IMR-90 (cell line): ENCODE data around the gene AFMID. TPM values are rescaled to one million over a fixed set of nuclear protein-coding genes. Genes with fewer than 3 reads are reported as not detected.

ENCODE experiments used
- ATAC-seq: fragments of 200-7000 bp; cut with Tn5 transposase; 2 replicates; pipeline ENCODE4 v1.9.1; 2020; ENCODE audit warnings: low read depth, mild to moderate bottlenecking, moderate library complexity
- BruUV-seq: library from RNA; stranded (reverse); fragments of 400-500 nt; replicated peaks from 2 replicates; lab custom pipeline; 2021; lab: Mats Ljungman, UMichigan
- CTCF ChIA-PET: fragments of 300-600 bp; formaldehyde crosslinking; extraction: SDS; loops from one replicate; lab custom pipeline; 2021; ENCODE audit warnings: antibody characterized with exemption; lab: Yijun Ruan, JAX
- POLR2A ChIA-PET: fragments of 300-600 bp; sonication (Branson Sonifier 250); formaldehyde crosslinking; loops from one replicate; lab custom pipeline; 2022; ENCODE audit warnings: antibody characterized with exemption; ENCODE audit not compliant: unreplicated experiment; lab: Charles Lee
- DNase-seq: peaks from one replicate; pipeline ENCODE4 v3.0.0; 2013
- H2AFZ ChIP-seq: replicated peaks from 2 replicates; pipeline ENCODE3; 2013; ENCODE audit warnings: low read length, mild to moderate bottlenecking; ENCODE audit not compliant: poor library complexity
- H2AK5ac ChIP-seq: 2 replicates; pipeline ENCODE4 v1.6.1; 2013; ENCODE audit warnings: low read depth, low read length, inconsistent platforms
- H2AK9ac ChIP-seq: replicated peaks from 2 replicates; pipeline ENCODE3; 2013; ENCODE audit warnings: mild to moderate bottlenecking, low read depth, low read length, moderate library complexity; ENCODE audit not compliant: poor library complexity
- H2BK120ac ChIP-seq: 2 replicates; pipeline ENCODE4 v1.6.1; 2013; ENCODE audit warnings: low read depth, low read length, inconsistent platforms
- H2BK15ac ChIP-seq: 3 replicates; pipeline ENCODE4 v1.6.1; 2013; ENCODE audit warnings: low read depth, low read length, inconsistent platforms
- H2BK20ac ChIP-seq: 2 replicates; pipeline ENCODE4 v1.6.1; 2013; ENCODE audit warnings: low read depth, mild to moderate bottlenecking, inconsistent platforms, low read length, moderate library complexity
- H2BK5ac ChIP-seq: 2 replicates; pipeline ENCODE4 v1.6.1; 2013; ENCODE audit warnings: mild to moderate bottlenecking, low read depth, low read length, inconsistent platforms; ENCODE audit not compliant: poor library complexity, severe bottlenecking
- H3K14ac ChIP-seq: replicated peaks from 2 replicates; pipeline ENCODE4 v1.6.1; 2013; ENCODE audit warnings: low read depth, low read length, inconsistent platforms
- H3K18ac ChIP-seq: 2 replicates; pipeline ENCODE4 v1.6.1; 2013; ENCODE audit warnings: low read depth, low read length, control low read depth
- H3K23ac ChIP-seq: 2 replicates; pipeline ENCODE4 v1.6.1; 2013; ENCODE audit warnings: low read depth, low read length, inconsistent platforms
- H3K27ac ChIP-seq: 2 replicates; pipeline ENCODE4 v1.5.1; 2013; ENCODE audit warnings: mild to moderate bottlenecking, control low read depth, low read length; ENCODE audit not compliant: insufficient read depth
- H3K27me3 ChIP-seq: 2 replicates; pipeline ENCODE4 v1.6.1; 2013; ENCODE audit warnings: low read length; ENCODE audit not compliant: control insufficient read depth, insufficient read depth
- H3K36me3 ChIP-seq: 2 replicates; pipeline ENCODE4 v1.6.1; 2013; ENCODE audit warnings: low read length, mixed read lengths; ENCODE audit not compliant: control insufficient read depth, insufficient read depth
- H3K4ac ChIP-seq: 2 replicates; pipeline ENCODE4 v1.6.1; 2013; ENCODE audit warnings: low read depth, low read length, inconsistent platforms
- H3K4me1 ChIP-seq: 2 replicates; pipeline ENCODE4 v1.6.1; 2013; ENCODE audit warnings: low read length, mixed read lengths; ENCODE audit not compliant: control insufficient read depth, insufficient read depth
- H3K4me2 ChIP-seq: 2 replicates; pipeline ENCODE4 v1.6.1; 2013; ENCODE audit warnings: low read depth, mild to moderate bottlenecking, control low read depth, low read length, moderate library complexity
- H3K4me3 ChIP-seq: 2 replicates; pipeline ENCODE4 v1.5.1; 2013; ENCODE audit warnings: low read depth, mild to moderate bottlenecking, control low read depth, low read length, moderate library complexity; ENCODE audit not compliant: insufficient read depth
- H3K56ac ChIP-seq: 2 replicates; pipeline ENCODE4 v1.6.1; 2013; ENCODE audit warnings: low read length, inconsistent platforms; ENCODE audit not compliant: insufficient read depth; ENCODE audit errors: extremely low read depth
- H3K79me1 ChIP-seq, 2 experiments: 2 replicates each; pipeline ENCODE4 v1.6.1; 2013; ENCODE audit warnings: low read length in 2 of 2, inconsistent platforms in 1 of 2, low read depth in 1 of 2
- H3K9ac ChIP-seq: 2 replicates; pipeline ENCODE4 v1.6.1; 2013; ENCODE audit warnings: low read depth, low read length, control low read depth
- H3K9me1 ChIP-seq: 2 replicates; pipeline ENCODE4 v1.6.1; 2013; ENCODE audit warnings: low read length, inconsistent platforms; ENCODE audit not compliant: insufficient read depth
- H3K9me3 ChIP-seq: 2 replicates; pipeline ENCODE4 v1.6.1; 2013; ENCODE audit warnings: low read length; ENCODE audit not compliant: control insufficient read depth, insufficient read depth
- H4K20me1 ChIP-seq: 2 replicates; pipeline ENCODE4 v1.6.1; 2013; ENCODE audit warnings: low read length, inconsistent platforms; ENCODE audit not compliant: insufficient read depth
- H4K5ac ChIP-seq: 2 replicates; pipeline ENCODE4 v1.6.1; 2013; ENCODE audit warnings: mild to moderate bottlenecking, low read depth, low read length, control low read depth
- H4K8ac ChIP-seq, 2 experiments: 2 replicates each; pipeline ENCODE4 v1.6.1; 2013; ENCODE audit warnings: low read depth in 2 of 2, low read length in 2 of 2, control low read depth in 1 of 2, inconsistent platforms in 1 of 2
- H4K91ac ChIP-seq: 2 replicates; pipeline ENCODE4 v1.6.1; 2013; ENCODE audit warnings: low read depth, low read length, inconsistent platforms; ENCODE audit not compliant: insufficient read depth
- BHLHE40 ChIP-seq: fragments of 150-350 bp; IDR thresholded peaks from 2 replicates; pipeline ENCODE4 v1.6.1; 2016; ENCODE audit warnings: mild to moderate bottlenecking, low read depth, low read length
- MAZ ChIP-seq: IDR thresholded peaks from 2 replicates; pipeline ENCODE4 v1.6.1; 2012; ENCODE audit warnings: low read depth, mild to moderate bottlenecking, low read length, improper control_type of control experiment, moderate library complexity, borderline replicate concordance
- POLR2A ChIP-seq: IDR thresholded peaks from 2 replicates; pipeline ENCODE4 v1.6.1; 2012; ENCODE audit warnings: mild to moderate bottlenecking, low read depth, low read length
- RAD21 ChIP-seq: IDR thresholded peaks from 2 replicates; pipeline ENCODE4 v1.6.1; 2012; ENCODE audit warnings: low read length, improper control_type of control experiment
- SMC3 ChIP-seq: fragments of 150-350 bp; IDR thresholded peaks from 2 replicates; pipeline ENCODE4 v1.6.1; 2016; ENCODE audit warnings: low read depth, mild to moderate bottlenecking, antibody characterized with exemption, low read length, moderate library complexity
- WGBS, 2 experiments: methylation state at CpG; one replicate each; pipeline versions ENCODE4 v1.1.5 to v1.1.7; 2013; ENCODE audit warnings: missing lambda C conversion rate in 2 of 2; ENCODE audit not compliant: insufficient read length in 1 of 2; ENCODE audit errors: extremely low coverage in 2 of 2; 5-methylcytosine and 5-hydroxymethylcytosine counted together
- dilution Hi-C: fragments of 300-500 bp; cut with HindIII; formaldehyde crosslinking; loops from one replicate; pipeline ENCODE4 v1.14.3; 2018; ENCODE audit warnings: low sequenced_read_pairs; ENCODE audit not compliant: unreplicated experiment
- in situ Hi-C: fragments of 300-500 bp; cut with MboI; formaldehyde crosslinking; loops from 3 replicates; pipeline ENCODE4 v1.14.3; 2019; ENCODE audit warnings: low sequenced_read_pairs, inconsistent platforms, mixed read lengths
- intact Hi-C: fragments of 100-400 bp; cut with micrococcal nuclease; formaldehyde crosslinking; loops from 2 replicates; pipeline ENCODE4 v1.10.0; 2022
- polyA plus RNA-seq, 3 experiments: library from polyadenylated mRNA; depleted of rRNA; stranded (reverse); fragments of >200 nt; gene quantifications; 2 replicates each; pipeline ENCODE4 v1.2.3, GENCODE V29; 2012; ENCODE audit warnings: low replicate concordance in 1 of 3
- total RNA-seq: library from RNA; depleted of rRNA; stranded (reverse); fragments of >200 nt; gene quantifications from 2 replicates; pipeline ENCODE4 v1.2.3, GENCODE V29; 2012
- TF ChIP-seq, protein P1 (sequence below): conservative IDR thresholded peaks from 2 replicates; pipeline ENCODE4 v1.5.1; 2012; ENCODE audit warnings: mild to moderate bottlenecking, low read depth, low read length, improper control_type of control experiment
- TF ChIP-seq, protein P2 (sequence below): fragments of 150-350 bp; IDR thresholded peaks from 2 replicates; pipeline ENCODE4 v1.6.1; 2016; ENCODE audit warnings: low read depth, mild to moderate bottlenecking, low read length, moderate library complexity, borderline replicate concordance
- TF ChIP-seq, protein P3 (sequence below): fragments of 150-350 bp; IDR thresholded peaks from 2 replicates; pipeline ENCODE4 v1.6.1; 2017; ENCODE audit warnings: mild to moderate bottlenecking, antibody characterized with exemption, low read length, low read depth

AFMID gene
- total and polyA plus RNA-seq, 2 of the 4 experiments (the other 2 are of a cell fraction) = 41.0 to 65.1 TPM

- Histone ChIP-seq H3K18ac (no peak overlapping the region), H3K14ac (no peak overlapping the region), H3K56ac (no peak overlapping the region), H4K91ac (no peak overlapping the region), H3K23ac (no peak overlapping the region), H3K9me3 (no peaks in the 10 kb centered on the region), H3K4me3 (no peak overlapping the region), H3K27me3 (peaks cover 7% of the 10 kb centered on the region; the same call in 1 of the 2 replicates), H2BK5ac (no peak overlapping the region), H3K9me1 (0 out of 2 replicates have a peak, but pooled peaks cover 6% of the 10 kb centered on the region), H3K36me3 (no peaks in the 10 kb centered on the region), H3K9ac (no peak overlapping the region), H2AK9ac (no peak overlapping the region), H3K4me1 (peaks cover 3% of the 10 kb centered on the region; the same call in 1 of the 2 replicates), H2BK15ac (no peak overlapping the region), H2BK120ac (no peak overlapping the region), H3K4ac (no peak overlapping the region), H4K5ac (no peak overlapping the region), H2BK20ac (no peak overlapping the region), H3K27ac (no peak overlapping the region), H2AFZ (peak overlapping the region; percentile 19), H4K20me1 (no peaks in the 10 kb centered on the region), H3K4me2 (no peak overlapping the region), H4K8ac (no peak overlapping the region), H2AK5ac (no peak overlapping the region), H3K79me1 (peaks cover 0 to 4% of the 10 kb centered on the region in 2 experiments; a peak in 1 of 4 replicates)
- DNase-seq (no peak), ATAC-seq (no peak)
- CTCF ChIA-PET = no interaction called here
- dilution Hi-C loops (no loop called here), intact Hi-C loops (loop anchor here (10.0 kb wide), 1 partner anchor 448 kb away; no protein-coding TSS in a partner anchor), in situ Hi-C loops (no loop called here)
- BruUV-seq = no TSS peak
- no peak for TF ChIP-seq BHLHE40
- TF ChIP-seq RAD21 = no peak
- TF ChIP-seq, protein P1, sequence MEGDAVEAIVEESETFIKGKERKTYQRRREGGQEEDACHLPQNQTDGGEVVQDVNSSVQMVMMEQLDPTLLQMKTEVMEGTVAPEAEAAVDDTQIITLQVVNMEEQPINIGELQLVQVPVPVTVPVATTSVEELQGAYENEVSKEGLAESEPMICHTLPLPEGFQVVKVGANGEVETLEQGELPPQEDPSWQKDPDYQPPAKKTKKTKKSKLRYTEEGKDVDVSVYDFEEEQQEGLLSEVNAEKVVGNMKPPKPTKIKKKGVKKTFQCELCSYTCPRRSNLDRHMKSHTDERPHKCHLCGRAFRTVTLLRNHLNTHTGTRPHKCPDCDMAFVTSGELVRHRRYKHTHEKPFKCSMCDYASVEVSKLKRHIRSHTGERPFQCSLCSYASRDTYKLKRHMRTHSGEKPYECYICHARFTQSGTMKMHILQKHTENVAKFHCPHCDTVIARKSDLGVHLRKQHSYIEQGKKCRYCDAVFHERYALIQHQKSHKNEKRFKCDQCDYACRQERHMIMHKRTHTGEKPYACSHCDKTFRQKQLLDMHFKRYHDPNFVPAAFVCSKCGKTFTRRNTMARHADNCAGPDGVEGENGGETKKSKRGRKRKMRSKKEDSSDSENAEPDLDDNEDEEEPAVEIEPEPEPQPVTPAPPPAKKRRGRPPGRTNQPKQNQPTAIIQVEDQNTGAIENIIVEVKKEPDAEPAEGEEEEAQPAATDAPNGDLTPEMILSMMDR = no peak
- TF ChIP-seq, protein P2, sequence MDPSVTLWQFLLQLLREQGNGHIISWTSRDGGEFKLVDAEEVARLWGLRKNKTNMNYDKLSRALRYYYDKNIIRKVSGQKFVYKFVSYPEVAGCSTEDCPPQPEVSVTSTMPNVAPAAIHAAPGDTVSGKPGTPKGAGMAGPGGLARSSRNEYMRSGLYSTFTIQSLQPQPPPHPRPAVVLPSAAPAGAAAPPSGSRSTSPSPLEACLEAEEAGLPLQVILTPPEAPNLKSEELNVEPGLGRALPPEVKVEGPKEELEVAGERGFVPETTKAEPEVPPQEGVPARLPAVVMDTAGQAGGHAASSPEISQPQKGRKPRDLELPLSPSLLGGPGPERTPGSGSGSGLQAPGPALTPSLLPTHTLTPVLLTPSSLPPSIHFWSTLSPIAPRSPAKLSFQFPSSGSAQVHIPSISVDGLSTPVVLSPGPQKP = no peak
- no peak for TF ChIP-seq MAZ
- TF ChIP-seq SMC3 = no peak
- no peak for TF ChIP-seq POLR2A
- TF ChIP-seq, protein P3, sequence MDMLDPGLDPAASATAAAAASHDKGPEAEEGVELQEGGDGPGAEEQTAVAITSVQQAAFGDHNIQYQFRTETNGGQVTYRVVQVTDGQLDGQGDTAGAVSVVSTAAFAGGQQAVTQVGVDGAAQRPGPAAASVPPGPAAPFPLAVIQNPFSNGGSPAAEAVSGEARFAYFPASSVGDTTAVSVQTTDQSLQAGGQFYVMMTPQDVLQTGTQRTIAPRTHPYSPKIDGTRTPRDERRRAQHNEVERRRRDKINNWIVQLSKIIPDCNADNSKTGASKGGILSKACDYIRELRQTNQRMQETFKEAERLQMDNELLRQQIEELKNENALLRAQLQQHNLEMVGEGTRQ = no peak
- POLR2A ChIA-PET = no interaction called here
- 33% methylated on average over 1 of the region's 18 CpGs; no CpG with 5 or more reads in 1 of the 2 experiments for WGBS, 2 experiments
Observed at GRCh38 chr17:78256707-78257591, 69.8 kb downstream of the AFMID start.
